DMS153 treated with DMSO at 0.1 percent for 48 hours (cell line): Measurements from ENCODE around the gene SIK3.

Experiments used
- DNase-seq: peaks from one replicate; lab custom pipeline; 2025; ENCODE audit not compliant: unreplicated experiment; lab: John Stamatoyannopoulos, UW

The SIK3 gene

DNA sequence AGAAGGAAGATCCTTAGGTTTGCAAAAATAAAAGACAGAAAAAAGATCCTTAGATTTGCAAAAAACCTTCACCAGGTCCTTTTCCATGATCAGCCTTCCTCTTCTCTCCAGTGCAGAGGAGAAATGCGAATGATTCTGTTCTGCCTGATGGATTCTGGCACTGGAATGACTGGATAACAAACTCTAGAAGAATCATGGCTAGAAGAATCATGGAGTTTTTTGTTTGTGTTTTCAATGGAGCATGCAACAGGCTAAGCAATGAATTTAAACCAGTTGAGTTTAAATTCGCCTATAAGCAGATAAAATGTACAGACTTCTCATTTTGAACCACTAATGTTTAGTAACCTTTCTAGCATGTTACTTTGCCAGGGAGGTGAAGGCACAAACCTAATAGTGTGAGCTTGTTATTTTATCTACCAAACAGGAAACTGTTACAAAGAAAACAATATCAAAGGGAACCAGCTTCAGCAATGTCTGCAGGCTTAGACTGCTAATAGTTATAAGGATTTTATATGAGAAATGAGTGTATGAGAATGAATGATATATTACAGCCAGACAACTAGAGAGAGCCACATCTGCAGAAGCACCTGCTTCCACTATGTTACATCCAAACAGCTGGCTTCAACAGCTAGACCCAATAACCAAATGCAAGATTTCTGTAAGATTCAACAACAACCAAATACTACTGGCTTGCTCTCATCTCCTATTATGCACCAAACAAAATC is 196.1 kb downstream of the SIK3 start:
- DNase-seq, result no peak

DNA sequence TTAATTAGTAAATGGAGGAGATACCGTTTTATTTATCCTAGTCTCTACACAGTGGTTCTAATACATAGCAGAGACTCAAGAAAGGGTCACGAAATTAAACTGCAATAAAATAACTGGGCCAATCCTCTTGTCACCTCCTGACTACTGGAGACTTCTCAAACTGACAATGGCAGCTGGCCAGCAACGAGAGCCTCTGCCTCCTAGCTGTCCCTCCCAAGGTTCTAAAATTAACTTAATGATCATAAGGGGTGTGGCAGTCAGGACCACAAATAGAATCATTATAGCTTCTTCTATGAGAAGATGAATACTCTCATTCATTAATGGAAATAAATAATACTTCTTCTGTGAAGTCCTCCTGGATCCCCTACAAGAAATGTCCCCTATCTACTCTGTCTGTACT is 197.0 kb downstream of the SIK3 start:
- no peak for DNase-seq

DNA sequence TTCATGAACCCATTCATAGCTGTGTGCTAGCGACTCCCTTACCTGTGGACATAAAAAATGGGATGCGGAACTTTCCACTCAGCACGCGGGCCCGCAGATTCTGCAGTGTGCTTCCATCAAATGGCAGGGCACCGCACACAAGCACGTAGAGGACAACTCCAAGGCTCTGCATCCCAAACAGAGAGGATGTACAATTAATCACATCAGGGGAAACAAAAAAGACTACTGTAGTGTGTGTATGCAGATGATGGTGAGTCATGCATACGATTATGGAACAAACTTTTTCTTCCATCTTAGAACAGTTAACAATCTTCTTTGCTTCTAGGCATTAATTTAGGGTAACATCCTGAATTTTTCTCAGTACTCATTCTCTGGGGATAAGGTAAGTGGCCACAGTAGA is 202.0 kb downstream of the SIK3 start:
- no peak for DNase-seq

DNA sequence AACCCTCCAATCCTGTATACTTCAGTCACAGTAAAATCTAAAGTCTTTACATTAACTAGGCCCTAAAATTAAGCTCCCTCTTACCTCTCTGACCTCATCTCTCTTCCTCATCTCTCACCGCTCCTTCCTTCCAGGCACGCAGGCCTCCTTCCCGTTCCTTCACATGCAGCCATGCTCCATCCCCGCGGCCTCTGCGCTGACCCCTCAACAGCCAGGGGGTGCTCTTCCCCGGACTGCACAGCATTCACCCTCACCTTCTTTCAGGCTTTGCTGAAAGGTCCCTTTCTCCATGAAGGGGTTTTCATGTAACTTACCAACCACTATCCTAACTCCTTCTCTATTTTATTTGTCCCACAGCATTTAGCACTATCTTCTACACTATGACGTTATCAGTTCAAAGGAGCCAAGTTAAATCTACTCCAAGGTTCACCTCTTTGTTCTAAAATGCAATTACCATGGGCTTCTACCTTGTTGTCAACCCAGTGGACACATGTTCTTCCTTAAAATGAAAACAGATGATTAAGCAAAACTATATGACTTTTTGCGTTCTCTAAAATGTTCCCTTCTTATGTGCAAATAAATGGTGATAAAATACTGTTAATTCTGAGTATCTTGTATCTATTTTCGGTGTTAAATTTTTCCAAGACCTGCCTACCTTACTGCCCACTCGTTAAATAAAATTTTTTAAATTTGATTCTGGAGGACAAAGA is 203.0 kb downstream of the SIK3 start:
- DNase-seq, result no peak

DNA sequence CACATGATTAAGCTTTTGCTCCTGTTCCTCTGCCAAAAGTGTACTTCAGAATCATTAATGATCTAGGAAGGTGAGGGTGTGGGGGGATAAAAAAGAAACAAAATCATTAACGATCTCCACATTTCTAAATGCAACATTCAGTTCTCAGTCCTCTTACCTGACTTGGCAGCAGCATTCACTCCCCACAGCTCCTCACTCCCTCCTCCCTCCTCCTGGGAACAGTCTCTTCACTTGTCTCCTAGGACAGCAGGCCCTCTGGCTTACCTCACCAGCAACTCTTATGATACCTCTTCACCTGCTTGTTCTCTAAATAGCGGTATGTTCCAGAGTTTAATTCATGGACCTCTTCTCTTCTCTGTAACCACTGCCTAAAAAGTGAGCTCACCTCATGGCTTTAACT is 204.3 kb downstream of the SIK3 start:
- no peak for DNase-seq

DNA sequence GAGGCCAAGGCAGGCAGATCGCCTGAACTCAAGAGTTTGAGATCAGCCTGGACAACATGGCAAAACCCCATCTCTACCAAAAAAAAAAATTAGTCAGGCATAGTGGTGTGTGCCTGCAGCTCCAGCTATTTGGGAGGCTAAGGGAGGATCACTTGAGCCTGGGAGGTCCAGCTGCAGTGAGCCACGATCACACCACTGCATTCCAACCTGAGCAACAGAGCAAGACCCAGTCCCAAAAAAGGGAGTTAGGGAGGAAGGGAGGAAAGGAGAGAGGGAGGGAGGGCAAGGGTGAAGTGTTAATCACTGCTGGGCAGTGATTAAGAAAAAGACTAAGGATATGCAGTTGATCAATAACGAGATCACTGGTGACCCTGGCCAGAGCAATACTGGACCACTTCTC is 204.8 kb downstream of the SIK3 start:
- no peak for DNase-seq

DNA sequence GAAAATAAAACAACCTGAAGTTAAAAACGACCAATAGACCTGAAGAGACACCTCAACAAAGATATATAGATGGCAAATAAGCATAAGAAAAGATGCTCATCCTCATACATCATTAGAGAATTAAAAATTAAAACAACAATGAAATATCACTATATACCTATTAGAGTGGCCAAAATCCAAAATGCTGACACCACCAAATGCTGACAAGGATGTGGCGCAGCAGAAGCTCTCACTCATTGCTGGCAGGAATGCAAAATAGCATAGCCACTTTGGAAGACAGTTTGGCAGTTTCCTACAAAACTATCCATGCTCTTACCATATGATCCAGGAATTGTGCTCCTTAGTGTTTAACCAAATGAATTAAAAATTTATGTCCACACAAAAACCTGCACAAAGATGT is 205.9 kb downstream of the SIK3 start:
- no peak for DNase-seq

DNA sequence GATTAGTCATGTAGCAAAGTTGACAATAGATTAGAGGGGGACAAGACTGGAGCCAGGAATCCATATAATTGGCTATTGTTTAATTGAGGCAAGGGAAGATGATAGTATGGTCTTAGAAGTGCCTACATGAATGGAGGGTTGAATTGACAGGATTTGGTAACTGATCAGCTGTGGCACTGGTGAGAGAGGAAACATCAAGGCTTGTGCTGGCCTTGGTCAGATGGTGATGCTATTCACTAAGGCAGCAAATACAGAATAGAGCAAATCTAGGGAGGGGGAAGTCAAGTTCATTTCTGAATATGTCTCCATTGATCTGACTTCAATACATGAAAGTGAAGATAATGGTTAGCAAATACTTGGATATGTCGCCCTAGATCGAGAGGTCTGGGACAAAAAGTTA is 206.5 kb downstream of the SIK3 start:
- no peak for DNase-seq

DNA sequence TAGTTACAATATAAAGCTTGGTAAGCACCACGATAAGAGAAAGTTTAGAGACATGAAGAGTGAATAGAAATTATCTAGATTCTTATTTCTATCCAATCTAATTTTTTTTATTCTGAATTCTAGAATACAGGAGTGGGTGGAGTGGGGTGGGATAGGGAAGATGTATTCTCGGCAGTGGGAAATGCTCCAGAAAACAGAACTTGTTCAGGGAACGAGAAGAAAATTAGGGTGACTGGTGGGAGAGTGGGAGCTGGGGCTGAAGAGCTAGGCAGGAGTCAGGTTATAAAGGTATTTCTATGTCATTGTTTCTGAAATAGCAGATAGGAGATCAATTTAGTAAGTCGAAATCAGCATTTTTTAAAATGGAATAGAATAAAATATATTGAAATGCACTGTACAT is 207.6 kb downstream of the SIK3 start:
- DNase-seq, result no peak

DNA sequence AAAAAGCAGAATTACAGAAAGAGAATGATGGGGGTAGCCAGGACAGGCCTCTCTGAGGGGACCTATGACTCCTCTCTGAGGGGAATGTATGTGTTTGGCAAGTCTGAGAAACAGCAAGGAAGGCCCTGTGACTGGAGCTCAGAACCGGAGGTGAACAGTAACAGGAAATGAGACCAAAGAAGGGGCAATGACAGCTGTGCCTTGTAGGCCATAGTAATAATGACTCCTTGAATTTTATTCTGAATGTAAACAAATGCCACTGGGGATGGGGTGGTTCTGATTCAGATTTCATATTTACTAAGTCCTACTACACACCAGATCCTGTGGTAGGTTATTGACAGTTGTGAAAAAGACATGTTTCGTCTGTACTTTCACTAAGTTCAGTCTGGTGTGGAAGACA is 208.0 kb downstream of the SIK3 start:
- DNase-seq, result no peak

DNA sequence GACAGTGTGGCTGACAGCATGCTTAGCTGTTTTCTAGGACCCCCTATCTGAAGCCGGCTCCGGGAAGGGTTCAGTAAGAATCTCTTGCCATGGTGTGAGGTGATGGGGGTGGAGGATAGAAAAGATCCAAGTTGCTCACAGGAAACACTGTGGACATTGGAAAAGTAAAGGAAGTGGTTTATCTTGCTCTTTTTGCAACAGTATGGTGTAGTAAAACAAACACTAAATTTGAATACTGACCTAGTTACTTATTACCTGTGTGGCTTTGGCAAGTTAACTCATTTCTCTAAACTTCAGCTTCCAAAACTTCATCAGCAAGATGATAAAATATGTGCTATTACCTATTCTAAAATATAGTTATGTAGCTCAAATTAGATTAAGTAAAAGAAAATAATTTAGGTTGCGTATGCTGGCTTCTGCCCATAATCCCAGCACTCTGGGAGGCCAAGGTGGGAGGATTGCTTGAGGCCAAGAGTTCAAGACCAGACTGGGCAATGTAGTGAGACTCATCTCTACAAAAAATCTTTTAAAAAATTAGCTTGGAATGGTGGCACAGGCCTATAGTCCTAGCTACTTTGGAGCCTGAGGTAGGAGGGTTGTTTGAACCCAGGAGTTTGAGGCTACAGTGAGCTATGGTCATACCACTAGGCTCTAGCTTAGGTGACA is 209.2 kb downstream of the SIK3 start:
- no peak for DNase-seq

DNA sequence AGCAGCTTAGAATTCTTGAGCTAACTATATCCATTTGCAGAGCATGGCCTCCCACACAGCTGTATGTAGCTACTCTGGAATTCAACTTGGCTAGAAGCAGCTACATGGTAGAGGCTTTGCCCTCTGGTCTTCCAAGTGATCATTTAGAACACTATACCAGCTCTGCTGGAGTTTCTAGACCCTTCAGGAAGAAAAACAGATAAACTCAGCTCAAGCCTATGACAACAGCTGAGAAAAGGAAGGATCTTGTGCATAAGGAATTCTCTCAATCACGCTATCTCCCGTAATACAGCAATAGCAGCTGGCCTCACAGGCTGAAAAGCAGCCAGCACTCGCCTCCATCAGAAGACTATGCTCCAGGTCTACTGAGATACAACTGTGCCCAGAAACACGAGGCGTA is 210.2 kb downstream of the SIK3 start:
- no peak for DNase-seq

DNA sequence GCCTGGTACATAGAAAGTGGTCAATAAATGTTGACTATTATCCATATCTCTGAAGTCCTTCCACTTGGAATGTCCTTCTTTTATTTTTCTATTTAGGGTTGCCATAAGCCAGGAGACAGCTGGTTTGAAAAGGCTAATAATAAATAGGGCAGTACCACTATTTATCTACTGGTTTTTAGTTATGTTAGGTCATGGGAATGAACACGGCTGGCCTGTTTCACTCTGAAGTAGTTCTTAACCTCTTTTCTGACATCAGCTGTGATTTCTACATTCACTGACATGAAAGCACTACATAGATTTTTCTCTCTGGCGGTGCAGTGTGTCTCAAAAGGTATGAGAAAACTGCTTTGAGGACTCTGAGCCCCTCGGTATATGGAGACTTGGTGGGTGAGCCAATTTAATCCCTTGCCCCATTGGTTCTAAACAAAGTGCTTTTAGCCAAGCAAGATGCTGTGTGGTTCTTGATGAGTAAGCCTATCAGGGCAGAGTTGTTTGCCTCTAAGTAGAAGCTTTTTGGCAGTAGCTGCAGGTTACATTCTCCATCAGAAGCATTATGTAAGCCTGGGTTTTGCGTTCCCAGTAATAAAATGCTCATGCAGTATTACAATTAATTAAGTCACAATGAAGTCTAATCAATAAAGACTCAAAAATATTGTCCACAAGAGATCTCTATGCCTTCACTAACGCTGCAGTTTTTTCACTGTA is 212.1 kb downstream of the SIK3 start:
- DNase-seq, result no peak

DNA sequence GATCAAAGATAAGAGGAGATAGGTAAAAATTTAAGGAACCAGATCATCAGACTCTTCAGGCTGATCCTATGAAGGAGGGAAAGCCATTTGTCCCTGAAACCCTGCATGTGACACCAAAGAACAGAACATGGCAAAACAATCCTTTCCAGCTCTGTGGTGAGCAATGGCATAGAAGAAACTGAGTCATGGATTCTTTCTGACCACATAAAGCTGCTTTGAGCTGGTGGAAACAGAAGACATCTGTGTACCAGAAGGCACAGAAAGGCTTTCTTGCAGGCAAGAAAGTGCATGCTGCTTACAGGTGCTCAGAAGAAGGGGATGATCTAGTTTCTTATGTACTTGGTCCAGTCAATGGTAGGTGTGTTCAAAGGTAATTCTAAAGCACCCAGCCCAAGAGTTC is 215.8 kb downstream of the SIK3 start:
- DNase-seq, result no peak

DNA sequence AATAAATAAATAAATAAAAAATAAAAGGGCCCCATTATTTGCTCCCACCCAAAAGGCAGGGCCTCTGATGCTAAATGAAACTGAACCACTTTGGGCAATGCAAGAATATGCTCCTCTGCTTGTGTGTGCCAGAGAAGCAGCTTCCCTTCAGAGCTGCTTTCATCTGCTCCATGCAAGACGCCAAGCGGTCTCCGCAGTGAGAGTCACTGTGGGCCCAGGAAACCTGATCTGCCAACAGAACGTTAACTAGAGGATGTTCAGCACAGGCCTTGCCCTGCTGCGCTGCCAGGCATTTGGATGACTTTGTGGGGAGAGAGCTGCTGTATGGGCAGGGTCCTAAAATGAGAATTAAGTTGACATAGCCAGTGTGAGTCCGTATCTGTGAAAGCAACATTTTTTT is 217.1 kb downstream of the SIK3 start:
- DNase-seq, result no peak

DNA sequence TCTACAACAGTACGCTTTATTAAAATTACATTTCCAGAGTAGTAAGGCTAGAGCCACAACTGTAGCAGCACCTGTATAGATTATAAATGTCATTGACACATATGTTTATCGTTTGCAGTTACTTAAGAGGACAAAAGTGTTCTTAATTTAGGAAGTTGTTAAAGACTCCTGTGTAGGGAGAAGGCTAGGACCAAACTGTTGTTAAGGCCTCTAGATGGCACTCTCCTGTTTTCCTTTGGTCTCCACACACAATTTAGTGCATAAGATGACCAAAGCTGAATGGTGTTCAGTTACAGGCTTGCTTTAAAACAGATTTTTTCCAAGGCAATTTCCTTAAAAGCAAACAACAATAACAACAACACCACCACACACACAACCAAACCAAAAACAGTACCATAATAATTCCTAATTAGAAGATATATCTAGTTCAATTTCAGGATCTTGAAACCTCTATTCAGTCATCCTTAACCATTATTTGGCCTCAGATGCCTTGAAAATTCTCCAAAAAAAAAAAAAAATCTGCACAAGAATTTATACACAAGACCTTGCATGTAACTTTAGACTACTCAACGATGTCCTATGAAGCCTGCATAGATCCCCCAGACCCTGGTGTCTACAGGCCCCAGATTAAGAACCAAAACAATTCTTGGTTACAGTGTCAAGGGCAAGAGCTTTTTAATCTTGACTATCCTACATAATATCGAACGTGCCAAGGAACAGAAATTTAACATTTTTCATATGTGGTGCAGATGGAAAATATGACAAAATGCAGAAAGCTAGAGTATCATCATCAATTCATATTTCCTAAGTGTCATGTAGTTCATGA is 218.2 kb downstream of the SIK3 start:
- DNase-seq, result peak; percentile 43

DNA sequence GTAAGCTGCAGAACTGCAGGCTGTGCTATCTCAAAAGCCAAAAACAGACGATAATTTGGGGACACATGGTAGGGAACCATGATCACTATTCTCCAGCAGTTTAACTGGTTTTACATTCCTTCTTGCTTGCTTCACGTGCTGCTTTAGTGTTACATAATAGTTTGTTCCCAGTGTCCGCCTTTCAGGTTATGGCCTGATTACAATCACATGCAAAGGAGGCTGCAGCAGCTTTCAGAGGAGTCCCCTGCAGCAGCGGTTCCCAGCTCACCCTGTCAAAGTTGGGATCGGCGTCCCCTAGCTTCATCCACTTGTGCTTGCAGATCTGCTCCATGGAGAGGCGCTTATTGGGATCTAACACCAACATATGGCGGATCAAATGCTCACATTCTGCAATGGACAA is 221.6 kb downstream of the SIK3 start:
- no peak for DNase-seq

DNA sequence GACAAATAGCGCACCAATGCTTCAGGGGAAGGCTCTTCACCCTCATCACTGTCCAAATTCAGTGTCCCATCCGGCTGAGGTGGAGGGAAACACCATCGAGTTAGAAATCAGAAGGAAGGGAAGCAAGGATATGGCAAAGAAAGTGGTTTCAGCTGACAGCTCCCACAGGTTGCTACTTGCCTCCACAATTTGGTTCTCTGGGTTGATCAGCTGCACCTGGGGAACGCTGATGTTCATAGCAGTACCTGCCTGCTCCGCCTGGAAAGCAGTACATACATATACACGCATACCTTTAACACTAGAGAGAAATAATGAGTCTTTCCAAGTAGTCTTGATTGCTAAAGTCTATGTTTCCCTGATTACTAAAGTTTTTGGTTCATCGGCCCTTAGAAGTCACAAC is 223.0 kb downstream of the SIK3 start:
- no peak for DNase-seq

DNA sequence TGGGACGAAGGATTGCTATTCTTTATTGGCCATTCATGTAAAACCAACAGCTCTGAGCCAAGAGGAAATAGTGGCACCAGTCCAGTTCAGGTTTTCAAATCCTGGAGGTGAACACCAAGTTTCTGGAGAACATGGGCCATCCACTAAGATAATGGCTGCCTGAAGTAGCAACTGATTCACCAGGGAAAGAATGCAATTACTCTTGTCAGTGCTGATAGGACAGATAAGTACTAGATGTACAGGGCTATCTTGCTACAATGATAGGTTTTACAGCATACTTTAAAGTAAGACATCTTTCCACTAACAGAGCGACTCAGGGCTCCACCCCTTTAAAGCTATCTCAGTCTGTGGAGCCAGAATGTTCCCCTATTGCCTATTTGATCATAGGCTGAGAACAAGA is 224.0 kb downstream of the SIK3 start:
- DNase-seq, result no peak

DNA sequence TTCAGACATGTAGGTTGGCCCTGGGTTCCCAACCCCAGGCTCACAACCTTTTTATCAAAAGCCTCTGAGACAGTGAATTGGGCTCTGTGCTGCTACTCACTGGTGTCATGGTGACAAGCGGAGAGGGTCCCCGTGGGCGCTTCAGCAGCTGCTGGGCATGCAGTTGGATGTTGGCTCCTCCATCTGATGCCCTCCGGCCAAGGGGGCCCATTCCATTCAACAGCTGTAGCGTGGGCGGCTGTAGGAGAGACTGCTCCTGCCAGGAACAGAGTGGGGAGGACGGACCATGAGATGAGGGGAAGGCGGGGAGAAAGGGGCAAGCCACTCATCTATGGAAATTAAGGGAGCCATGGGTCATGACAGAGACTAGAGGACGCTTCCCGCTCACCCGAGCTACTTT is 224.8 kb downstream of the SIK3 start:
- no peak for DNase-seq

DNA sequence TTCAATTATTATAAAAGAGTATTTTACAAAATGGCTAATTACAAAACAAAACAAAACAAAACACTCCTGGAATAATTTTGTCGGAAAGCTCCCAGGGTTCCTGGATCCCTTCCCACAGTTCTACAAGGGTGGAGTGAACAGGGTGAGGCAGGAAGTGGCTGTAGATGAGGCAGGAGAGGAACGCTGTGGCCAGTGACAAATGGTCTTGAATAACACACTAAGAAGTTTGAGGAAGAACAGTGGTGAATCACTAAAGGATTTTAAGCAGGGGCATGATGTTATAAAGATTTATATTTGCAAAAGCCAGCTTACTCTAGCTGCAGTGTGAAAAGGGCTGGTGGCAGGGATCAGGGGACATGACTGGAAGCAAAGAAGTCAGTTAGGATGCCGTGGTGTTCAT is 227.0 kb downstream of the SIK3 start:
- no peak for DNase-seq
